ENCODE results near the gene NT5DC4.

Gene NT5DC4

DNA sequence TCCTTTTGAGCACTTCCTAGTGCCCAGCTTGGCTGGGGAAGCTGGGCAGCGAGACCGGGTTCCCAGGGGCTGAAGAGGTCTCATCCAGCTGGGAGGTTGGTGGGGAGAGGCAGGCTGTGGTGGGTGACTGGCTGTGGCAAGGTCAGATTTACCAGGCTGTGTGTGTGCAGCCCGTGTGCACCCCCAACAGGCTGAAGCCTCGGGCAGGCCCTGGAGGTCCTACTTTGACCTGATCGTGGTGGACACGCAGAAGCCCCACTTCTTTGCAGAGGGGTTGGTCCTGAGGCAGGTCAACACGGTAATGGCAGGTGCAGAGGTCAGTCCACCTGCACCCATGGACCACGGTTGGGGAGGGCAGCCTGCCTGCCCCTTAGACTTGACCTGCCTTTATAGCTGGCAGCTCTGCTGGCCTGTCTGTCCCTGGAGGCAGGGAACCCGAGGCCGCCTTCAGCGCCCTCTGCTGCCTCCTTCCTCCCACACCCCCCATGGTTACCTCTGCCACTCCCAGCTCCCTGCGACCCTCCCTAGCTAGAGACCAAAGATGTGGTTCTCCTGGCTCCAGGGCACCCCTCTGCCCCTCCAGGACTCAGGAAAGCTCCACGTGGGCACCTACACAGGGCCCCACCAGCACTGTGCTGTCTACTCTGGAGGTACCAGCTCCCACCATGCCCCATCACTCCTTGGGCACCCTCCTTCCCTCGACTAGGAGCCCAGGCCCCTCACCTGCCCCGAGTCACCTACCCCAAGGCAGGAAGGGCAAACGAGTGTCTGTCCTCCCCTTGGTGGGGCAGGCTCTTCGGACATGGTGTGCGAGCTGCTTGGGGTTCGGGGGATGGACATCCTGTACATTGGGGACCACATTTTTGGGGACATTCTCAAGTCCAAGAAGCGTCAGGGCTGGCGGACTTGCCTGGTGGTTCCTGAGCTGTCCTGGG, 4.0 kb downstream of the NT5DC4 start:
- no peak for DNase-seq

- DNase-seq, result no peak
These were observed 5.0 kb downstream of the NT5DC4 start for GRCh38 chr2:112725545-112726457.

GRCh38 chr2:112726487-112727190, 5.8 kb downstream of the NT5DC4 start:
- peak; percentile 88 for DNase-seq

GRCh38 chr2:112727276-112728028, 6.6 kb downstream of the NT5DC4 start:
- no peak for DNase-seq

DNA sequence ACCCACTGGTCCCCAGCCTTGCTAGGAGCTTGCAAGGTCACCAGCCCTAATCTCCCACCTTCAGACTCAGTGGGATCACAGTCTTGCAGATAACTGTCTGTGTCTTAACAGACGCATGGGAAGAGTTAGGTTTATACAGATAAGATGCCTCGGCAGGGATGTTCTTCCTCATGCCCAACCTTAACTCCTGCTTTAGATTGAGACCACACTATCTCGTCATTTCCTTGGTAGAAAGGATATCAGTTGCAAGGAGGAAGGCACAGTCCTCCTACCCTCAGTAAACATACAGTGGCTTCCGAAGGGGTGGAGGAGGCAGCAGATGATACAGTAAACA, 7.2 kb downstream of the NT5DC4 start:
- no peak for DNase-seq

DNA sequence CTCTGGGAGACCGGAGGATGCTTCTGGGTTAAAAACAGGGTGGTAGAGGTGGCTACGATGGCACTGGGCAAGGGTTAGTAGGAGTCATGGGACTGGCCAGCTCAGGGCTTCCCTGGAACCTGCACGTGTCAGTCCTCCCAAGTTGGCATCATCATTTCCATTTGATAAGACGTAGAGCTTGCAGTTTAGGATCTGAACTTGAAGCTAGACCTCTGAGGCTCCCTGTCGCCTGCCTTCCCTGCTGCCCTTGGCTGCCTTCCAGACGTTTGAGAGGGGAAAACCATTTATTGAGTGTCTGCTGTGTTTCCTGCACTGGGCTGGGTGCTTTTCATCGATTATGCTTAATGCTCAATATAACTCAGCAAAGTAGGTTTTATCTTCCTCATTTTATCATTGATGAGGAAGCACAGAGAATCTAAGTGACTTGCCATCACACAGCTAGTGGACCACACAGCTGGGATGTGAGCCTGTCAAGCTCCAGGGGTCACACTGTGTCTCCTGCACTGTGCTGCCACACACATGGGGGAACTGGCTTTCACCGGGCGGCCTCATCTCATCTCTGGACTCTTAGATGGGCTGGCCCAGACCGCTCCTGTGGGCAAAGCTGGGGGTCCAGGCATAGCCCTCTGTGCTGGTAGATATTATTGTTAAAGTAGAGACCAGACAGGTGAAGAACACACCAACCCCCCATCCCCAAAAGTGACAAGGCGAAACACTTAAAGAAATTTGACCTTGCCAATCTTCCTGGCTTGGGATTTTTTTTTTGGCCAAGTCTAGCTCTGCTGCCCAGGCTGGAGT, 7.8 kb downstream of the NT5DC4 start:
- no peak for DNase-seq

- no peak for DNase-seq
These were observed 9.4 kb downstream of the NT5DC4 start for GRCh38 chr2:112730216-112730615.

DNA sequence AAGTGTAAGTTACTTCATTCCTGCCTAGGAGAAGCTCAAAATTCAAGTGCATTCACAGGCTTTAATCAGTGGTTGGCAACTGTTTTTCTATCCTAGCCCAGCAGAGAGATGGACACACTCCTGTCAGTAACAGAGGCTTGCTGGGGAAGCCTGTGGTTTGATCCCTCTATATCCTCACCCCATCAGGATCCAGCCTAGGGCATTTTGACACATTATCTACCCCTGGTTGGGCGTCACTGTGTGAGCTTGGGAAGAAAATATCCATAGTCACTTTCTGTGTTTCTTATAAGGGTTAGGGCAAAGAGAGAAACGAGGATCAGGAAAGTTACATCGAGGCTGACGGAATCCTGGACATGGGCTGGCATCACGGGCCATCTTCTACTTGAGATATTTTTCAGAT, 10.0 kb downstream of the NT5DC4 start:
- DNase-seq, result no peak

DNA sequence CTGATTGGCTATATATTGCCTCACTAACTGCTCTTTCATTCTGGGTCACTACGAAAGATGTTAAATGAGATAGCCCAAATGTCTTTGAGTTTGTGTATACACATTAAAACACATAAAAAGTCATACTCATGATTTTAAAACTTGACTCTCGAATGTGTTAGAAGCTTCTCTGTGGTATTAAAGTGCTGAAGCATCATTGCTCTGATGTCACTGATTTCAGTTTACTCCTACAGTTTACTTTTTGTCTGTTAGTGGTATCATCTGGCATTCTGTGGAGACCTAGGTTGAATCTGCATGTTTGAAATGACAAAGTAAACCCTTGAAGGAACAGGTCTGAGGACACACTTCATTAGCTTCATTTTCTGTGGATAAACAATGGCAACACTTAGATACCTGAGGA, 10.7 kb downstream of the NT5DC4 start:
- DNase-seq, result no peak

- no peak for DNase-seq
These were observed 12.6 kb downstream of the NT5DC4 start for GRCh38 chr2:112733456-112733855.

GRCh38 chr2:112733871-112734270, 13.1 kb downstream of the NT5DC4 start:
- DNase-seq, result no peak

- DNase-seq, result no peak
These were observed 16.9 kb downstream of the NT5DC4 start for GRCh38 chr2:112737542-112738232.

GRCh38 chr2:112740527-112740926, 19.7 kb downstream of the NT5DC4 start:
- no peak for DNase-seq

DNA sequence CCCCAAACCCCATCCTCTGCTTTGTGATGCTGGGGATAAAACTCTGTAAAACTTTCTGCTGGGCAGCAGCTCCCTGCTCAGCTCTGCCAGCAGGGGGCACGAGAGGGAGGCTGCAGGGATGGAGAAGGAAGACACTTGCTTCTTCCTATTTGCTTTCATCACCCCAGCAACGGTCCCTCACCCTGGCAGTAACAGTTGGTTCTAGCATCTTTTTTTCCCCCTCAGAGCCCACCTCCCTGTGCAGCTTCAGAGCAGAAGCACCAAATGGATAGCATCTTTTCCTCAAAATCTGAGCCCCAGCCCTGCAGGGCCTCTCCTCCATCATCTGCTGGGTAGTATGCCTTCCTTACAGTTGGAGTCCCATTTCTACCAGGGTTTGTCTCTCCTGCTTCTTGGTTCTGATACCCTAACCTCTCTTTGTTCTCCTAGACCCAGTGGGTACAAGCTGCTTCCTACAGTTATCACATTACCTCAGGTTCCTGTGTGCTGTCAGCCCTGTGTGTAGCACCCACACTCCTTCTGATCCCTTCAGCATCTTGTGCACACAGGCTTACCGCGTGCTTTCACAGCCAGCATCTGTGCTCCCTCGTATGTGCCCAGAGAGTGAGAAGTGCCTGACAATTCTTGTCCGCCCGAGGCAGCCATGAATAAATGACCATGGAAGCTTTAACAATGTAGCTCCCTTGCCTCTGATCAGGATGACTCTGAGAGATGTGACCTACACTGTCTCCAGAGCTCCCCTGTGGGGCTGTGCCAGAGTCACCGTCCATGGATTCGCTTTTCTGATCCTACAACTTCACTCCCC, 29.1 kb downstream of the NT5DC4 start:
- DNase-seq, result peak; percentile 69

- no peak for DNase-seq
These were observed 29.7 kb downstream of the NT5DC4 start for GRCh38 chr2:112750560-112750843.

DNA sequence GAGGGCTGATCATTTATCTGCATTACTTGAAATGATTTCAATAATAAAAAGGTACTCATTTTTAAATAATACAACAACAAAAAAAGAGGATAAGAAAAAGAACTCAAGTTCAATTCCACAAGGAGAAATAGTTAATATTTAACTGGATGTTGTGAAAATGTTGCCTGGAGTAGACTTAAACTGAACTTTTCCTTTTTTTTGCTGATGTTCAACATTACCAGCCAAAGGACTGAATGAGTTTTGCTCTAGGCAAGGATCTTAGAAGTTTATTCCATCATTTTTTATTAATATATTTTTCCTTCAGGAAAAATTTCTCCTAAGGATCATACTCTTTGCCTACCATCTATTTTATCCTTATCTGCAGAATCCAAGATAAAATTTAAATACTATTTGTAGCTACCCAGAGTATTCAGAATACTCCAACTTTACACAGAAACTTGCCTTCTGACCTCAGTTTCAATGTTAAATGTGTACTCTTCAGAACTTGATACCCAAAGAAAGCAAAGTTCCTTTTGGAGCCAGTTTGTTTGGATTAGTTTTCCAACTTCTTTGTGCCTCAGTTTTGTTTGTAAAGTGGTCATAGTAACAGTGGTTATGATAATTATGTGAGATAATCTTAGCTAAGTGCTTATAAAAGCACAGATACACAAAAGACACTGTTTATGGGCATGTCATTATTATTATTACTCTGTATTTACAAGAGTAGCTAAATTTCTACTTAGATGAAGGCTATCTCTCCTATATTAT, 30.8 kb downstream of the NT5DC4 start:
- DNase-seq, result no peak

DNA sequence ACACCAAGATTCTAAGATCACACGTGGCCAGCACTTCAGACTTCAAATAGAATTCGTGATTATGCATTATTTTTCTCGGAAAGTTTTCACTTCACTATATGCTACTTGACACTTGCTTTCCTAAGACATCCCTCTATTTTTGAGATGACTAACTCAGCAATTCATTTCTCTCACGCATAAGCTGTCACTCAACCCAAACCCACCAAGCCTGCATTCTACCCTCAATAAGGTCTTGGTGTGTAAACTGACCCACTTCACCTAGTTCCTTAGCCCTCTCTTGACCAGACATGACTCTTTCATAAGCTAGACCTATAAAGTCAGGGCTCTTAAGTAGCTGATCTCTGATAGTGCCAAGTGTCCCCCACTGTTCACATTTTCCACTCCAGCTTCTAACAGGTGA, 31.8 kb downstream of the NT5DC4 start:
- DNase-seq, result no peak

DNA sequence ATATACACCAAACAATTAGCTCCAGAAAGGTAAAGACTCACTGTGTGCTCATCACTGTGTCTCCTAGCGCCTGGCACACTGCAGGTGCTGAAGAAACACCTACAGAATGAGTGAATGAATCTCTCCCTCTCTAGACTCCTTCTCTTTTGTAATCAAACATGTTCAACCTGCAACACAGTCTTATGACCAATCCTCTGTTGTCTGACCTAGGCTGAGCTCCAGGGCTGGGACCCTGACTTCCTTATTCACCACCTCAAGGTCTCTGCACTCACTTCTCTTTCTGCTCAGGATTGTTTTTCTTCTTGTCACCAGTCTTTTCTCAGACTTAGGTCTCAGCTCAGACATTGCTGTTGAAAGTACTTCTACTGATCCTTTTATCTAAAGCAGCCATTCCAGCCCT, 33.7 kb downstream of the NT5DC4 start:
- DNase-seq, result no peak

- DNase-seq, result no peak
These were observed 34.6 kb downstream of the NT5DC4 start for GRCh38 chr2:112755444-112755843.

DNA sequence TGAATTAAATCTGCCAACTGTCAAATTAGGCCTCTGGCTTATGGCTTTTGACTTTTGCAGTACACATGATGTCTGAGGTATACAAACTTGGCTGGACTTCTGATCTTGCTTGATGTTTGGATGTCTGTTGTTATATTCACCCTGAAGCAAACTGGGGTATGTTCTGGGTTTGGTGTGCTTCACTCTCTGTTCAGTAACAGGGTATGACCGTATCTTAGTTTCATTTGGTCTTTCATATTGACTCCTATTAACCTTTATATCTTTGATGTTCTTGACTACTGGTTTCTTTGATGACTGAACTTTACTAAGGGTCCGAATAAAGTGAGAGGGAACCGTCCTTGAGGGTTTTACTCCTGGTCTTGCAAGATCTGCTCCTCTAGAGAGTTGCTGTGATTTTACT, 35.4 kb downstream of the NT5DC4 start:
- no peak for DNase-seq

Measured in right hindlimb (tissue), 1 donor.